ENCODE results near the gene CFHR1.

GRCh38 chr1:196773713-196774112 lies 45.8 kb upstream of the CFHR1 start:
- no peak for TF ChIP-seq GATA3 (IDR thresholded peaks at IDR 0.05; ENCODE audit: low read depth, low read length)
- no peak for TF ChIP-seq GATA2 (IDR thresholded peaks at IDR 0.05; ENCODE audit: low read depth, low read length)
